ENCODE results near the gene ZMYND11. TPM values are rescaled to one million over a fixed set of nuclear protein-coding genes. Genes with fewer than 3 reads are reported as not detected.

Gene ZMYND11
- total and polyA plus RNA-seq, 2 donors from 2014 or later: 32.7 to 80.7 TPM

- DNase-seq: no peak
- intact Hi-C loops (cut with DNase I): no loop called here
- Histone ChIP-seq H3K36me3 (ENCODE audit: control insufficient read depth in 2 of 3, insufficient read depth in 3 of 3, low read length in 3 of 3) (no peaks in the 10 kb centered on the region), H3K4me1 (ENCODE audit: control insufficient read depth in 2 of 3, insufficient read depth in 2 of 3, low read depth in 1 of 3, low read length in 3 of 3) (no peaks in the 10 kb centered on the region), H3K9ac (ENCODE audit: low read length in 3 of 3) (no peak overlapping the region), H3K9me3 (ENCODE audit: control insufficient read depth in 2 of 3, insufficient read depth in 1 of 3, low read length in 3 of 3) (no peaks in the 10 kb centered on the region), H3K27ac (ENCODE audit: low read depth in 2 of 2, low read length in 2 of 2) (no peak overlapping the region), H3K4me3 (ENCODE audit: low read length in 3 of 3) (no peak overlapping the region), H3K27me3 (ENCODE audit: control insufficient read depth, insufficient read depth, low read length) (no peaks in the 10 kb centered on the region)
- TF ChIP-seq CTCF (IDR thresholded peaks at IDR 0.05; ENCODE audit: borderline replicate concordance, extremely low read depth, insufficient read depth): no peak
- FAIRE-seq: no peak
These were observed 30.2 kb upstream of the ZMYND11 start for GRCh38 chr10:104862-105565.

- intact Hi-C loops (cut with DNase I): no loop called here
- no peak for FAIRE-seq
- no peaks in the 10 kb centered on the region for H3K4me1 ChIP-seq (ENCODE audit: control insufficient read depth in 2 of 3, insufficient read depth in 2 of 3, low read depth in 1 of 3, low read length in 3 of 3)
These were observed 29.4 kb upstream of the ZMYND11 start for GRCh38 chr10:105806-106205.

GRCh38 chr10:106740-107139 lies 28.5 kb upstream of the ZMYND11 start:
- Histone ChIP-seq H3K4me1 (ENCODE audit: control insufficient read depth in 2 of 3, insufficient read depth in 2 of 3, low read depth in 1 of 3, low read length in 3 of 3) (no peaks in the 10 kb centered on the region), H3K9ac (ENCODE audit: low read length in 3 of 3) (no peak overlapping the region), H3K27ac (ENCODE audit: low read depth in 2 of 2, low read length in 2 of 2) (no peak overlapping the region), H3K27me3 (ENCODE audit: control insufficient read depth, insufficient read depth, low read length) (no peaks in the 10 kb centered on the region), H3K4me3 (ENCODE audit: low read length in 3 of 3) (no peak overlapping the region), H3K36me3 (ENCODE audit: control insufficient read depth in 2 of 3, insufficient read depth in 3 of 3, low read length in 3 of 3) (no peaks in the 10 kb centered on the region), H3K9me3 (ENCODE audit: control insufficient read depth in 2 of 3, insufficient read depth in 1 of 3, low read length in 3 of 3) (no peaks in the 10 kb centered on the region)
- intact Hi-C loops (cut with DNase I): no loop called here
- TF ChIP-seq CTCF (IDR thresholded peaks at IDR 0.05; ENCODE audit: borderline replicate concordance, extremely low read depth, insufficient read depth): no peak
- DNase-seq: no peak
- no peak for FAIRE-seq

More at GRCh38 chr10:105806-106205, 29.4 kb upstream of the ZMYND11 start:
- no peak for TF ChIP-seq CTCF (IDR thresholded peaks at IDR 0.05; ENCODE audit: borderline replicate concordance, extremely low read depth, insufficient read depth)
- no peaks in the 10 kb centered on the region for H3K36me3 ChIP-seq (ENCODE audit: control insufficient read depth in 2 of 3, insufficient read depth in 3 of 3, low read length in 3 of 3)
- no peak overlapping the region for H3K9ac ChIP-seq (ENCODE audit: low read length in 3 of 3)
- no peaks in the 10 kb centered on the region for H3K9me3 ChIP-seq (ENCODE audit: control insufficient read depth in 2 of 3, insufficient read depth in 1 of 3, low read length in 3 of 3)
- H3K27me3 ChIP-seq (ENCODE audit: control insufficient read depth, insufficient read depth, low read length): no peaks in the 10 kb centered on the region
- no peak overlapping the region for H3K27ac ChIP-seq (ENCODE audit: low read depth in 2 of 2, low read length in 2 of 2)
- no peak for DNase-seq
- no peak overlapping the region for H3K4me3 ChIP-seq (ENCODE audit: low read length in 3 of 3)

Measured in kidney (tissue), 14 donors.